Mucosa of stomach (tissue), 1 donor: ENCODE measurements around the gene UGT1A8.

Experiments
- H3K27me3 ChIP-seq: one replicate; pipeline ENCODE4 v1.7.0; 2013; ENCODE audit warnings: mild to moderate bottlenecking, low read length; ENCODE audit not compliant: control insufficient read depth, insufficient read depth
- H3K36me3 ChIP-seq: one replicate; pipeline ENCODE4 v1.7.0; 2013; ENCODE audit warnings: low read length; ENCODE audit not compliant: control insufficient read depth, insufficient read depth
- H3K4me1 ChIP-seq: one replicate; pipeline ENCODE4 v1.7.0; 2013; ENCODE audit warnings: mild to moderate bottlenecking, low read length; ENCODE audit not compliant: control insufficient read depth, insufficient read depth
- H3K4me3 ChIP-seq: one replicate; pipeline ENCODE4 v1.7.0; 2013; ENCODE audit warnings: low read length
- H3K9ac ChIP-seq: one replicate; pipeline ENCODE4 v1.7.0; 2013; ENCODE audit warnings: mild to moderate bottlenecking, low read length, moderate library complexity
- H3K9me3 ChIP-seq: one replicate; pipeline ENCODE4 v1.7.0; 2013; ENCODE audit warnings: mild to moderate bottlenecking, low read length, moderate library complexity; ENCODE audit not compliant: control insufficient read depth
- donor health status: Pancreatic carcinoma.

The UGT1A8 gene

GRCh38 chr2:233764264-233764663, 146.8 kb downstream of the UGT1A8 start:
- no peak overlapping the region for H3K9ac ChIP-seq

GRCh38 chr2:233764761-233765160, 147.3 kb downstream of the UGT1A8 start:
- peaks cover 45% of the 10 kb centered on the region for H3K4me1 ChIP-seq
- H3K9me3 ChIP-seq, result no peaks in the 10 kb centered on the region
- no peaks in the 10 kb centered on the region for H3K27me3 ChIP-seq
- H3K4me3 ChIP-seq, result no peak overlapping the region
- no peaks in the 10 kb centered on the region for H3K36me3 ChIP-seq
- H3K9ac ChIP-seq, result no peak overlapping the region

More at GRCh38 chr2:233764264-233764663, 146.8 kb downstream of the UGT1A8 start:
- H3K4me1 ChIP-seq, result peaks cover 47% of the 10 kb centered on the region
- no peaks in the 10 kb centered on the region for H3K9me3 ChIP-seq
- H3K27me3 ChIP-seq, result no peaks in the 10 kb centered on the region
- no peak overlapping the region for H3K4me3 ChIP-seq
- H3K36me3 ChIP-seq, result no peaks in the 10 kb centered on the region

- no peaks in the 10 kb centered on the region for H3K36me3 ChIP-seq
- no peaks in the 10 kb centered on the region for H3K27me3 ChIP-seq
- peaks cover 29% of the 10 kb centered on the region for H3K4me1 ChIP-seq
- no peak overlapping the region for H3K4me3 ChIP-seq
- no peak overlapping the region for H3K9ac ChIP-seq
- H3K9me3 ChIP-seq, result no peaks in the 10 kb centered on the region
These were observed 149.0 kb downstream of the UGT1A8 start for GRCh38 chr2:233766416-233766815.

GRCh38 chr2:233768076-233768475, 150.6 kb downstream of the UGT1A8 start:
- Histone ChIP-seq H3K36me3 (no peaks in the 10 kb centered on the region), H3K27me3 (no peaks in the 10 kb centered on the region), H3K4me3 (no peak overlapping the region), H3K9ac (no peak overlapping the region), H3K4me1 (peaks cover 19% of the 10 kb centered on the region), H3K9me3 (no peaks in the 10 kb centered on the region)

GRCh38 chr2:233769260-233769659, 151.8 kb downstream of the UGT1A8 start:
- Histone ChIP-seq H3K9me3 (no peaks in the 10 kb centered on the region), H3K27me3 (no peaks in the 10 kb centered on the region), H3K36me3 (no peaks in the 10 kb centered on the region), H3K4me1 (peaks cover 10% of the 10 kb centered on the region), H3K9ac (no peak overlapping the region), H3K4me3 (no peak overlapping the region)

- no peaks in the 10 kb centered on the region for H3K27me3 ChIP-seq
- no peak overlapping the region for H3K4me3 ChIP-seq
- H3K9ac ChIP-seq, result no peak overlapping the region
- H3K4me1 ChIP-seq, result no peaks in the 10 kb centered on the region
- H3K9me3 ChIP-seq, result no peaks in the 10 kb centered on the region
- H3K36me3 ChIP-seq, result no peaks in the 10 kb centered on the region
These were observed 154.7 kb downstream of the UGT1A8 start for GRCh38 chr2:233772153-233772552.

GRCh38 chr2:233772583-233772982, 155.2 kb downstream of the UGT1A8 start:
- H3K36me3 ChIP-seq, result no peaks in the 10 kb centered on the region
- no peaks in the 10 kb centered on the region for H3K4me1 ChIP-seq
- no peaks in the 10 kb centered on the region for H3K27me3 ChIP-seq
- H3K4me3 ChIP-seq, result no peak overlapping the region
- no peaks in the 10 kb centered on the region for H3K9me3 ChIP-seq
- no peak overlapping the region for H3K9ac ChIP-seq

- Histone ChIP-seq H3K9me3 (no peaks in the 10 kb centered on the region), H3K27me3 (no peaks in the 10 kb centered on the region), H3K36me3 (no peaks in the 10 kb centered on the region), H3K4me1 (no peaks in the 10 kb centered on the region), H3K9ac (no peak overlapping the region), H3K4me3 (no peak overlapping the region)
These were observed 156.4 kb downstream of the UGT1A8 start for GRCh38 chr2:233773854-233774253.

GRCh38 chr2:233775414-233775813, 158.0 kb downstream of the UGT1A8 start:
- Histone ChIP-seq H3K4me1 (no peaks in the 10 kb centered on the region), H3K9ac (no peak overlapping the region), H3K36me3 (no peaks in the 10 kb centered on the region), H3K9me3 (no peaks in the 10 kb centered on the region), H3K4me3 (no peak overlapping the region), H3K27me3 (no peaks in the 10 kb centered on the region)

GRCh38 chr2:233778030-233778429, 160.6 kb downstream of the UGT1A8 start, which contains the start of gene MROH2A:
TSS of gene MROH2A (plus strand) at chr2:233778330. CDS start at chr2:233779359, 1,029 bp downstream.
- Histone ChIP-seq H3K4me3 (no peak within 1 kb of the TSS), H3K9ac (no peak within 1 kb of the TSS), H3K4me1 (no peaks in the 10 kb centered on the region), H3K27me3 (no peaks in the 10 kb centered on the region), H3K9me3 (no peaks in the 10 kb centered on the region), H3K36me3 (no peaks in the 10 kb centered on the region)

GRCh38 chr2:233779722-233780121, 162.3 kb downstream of the UGT1A8 start:
- no peaks in the 10 kb centered on the region for H3K36me3 ChIP-seq
- no peak overlapping the region for H3K4me3 ChIP-seq
- H3K9ac ChIP-seq, result no peak overlapping the region
- H3K27me3 ChIP-seq, result no peaks in the 10 kb centered on the region
- H3K4me1 ChIP-seq, result no peaks in the 10 kb centered on the region
- H3K9me3 ChIP-seq, result no peaks in the 10 kb centered on the region

GRCh38 chr2:233780771-233781170, 163.3 kb downstream of the UGT1A8 start:
- Histone ChIP-seq H3K4me3 (no peak overlapping the region), H3K4me1 (no peaks in the 10 kb centered on the region)

GRCh38 chr2:233789554-233789953, 172.1 kb downstream of the UGT1A8 start:
- no peak overlapping the region for H3K4me3 ChIP-seq
- no peaks in the 10 kb centered on the region for H3K27me3 ChIP-seq
- no peaks in the 10 kb centered on the region for H3K9me3 ChIP-seq
- H3K4me1 ChIP-seq, result no peaks in the 10 kb centered on the region
- H3K36me3 ChIP-seq, result no peaks in the 10 kb centered on the region
- no peak overlapping the region for H3K9ac ChIP-seq

More at GRCh38 chr2:233780771-233781170, 163.3 kb downstream of the UGT1A8 start:
- no peak overlapping the region for H3K9ac ChIP-seq
- no peaks in the 10 kb centered on the region for H3K27me3 ChIP-seq
- H3K9me3 ChIP-seq, result no peaks in the 10 kb centered on the region
- H3K36me3 ChIP-seq, result no peaks in the 10 kb centered on the region
